CD8-positive, alpha-beta memory T cell (primary cell): ENCODE measurements around the gene PRKAG3. TPM values are rescaled to one million over a fixed set of nuclear protein-coding genes. Genes with fewer than 3 reads are reported as not detected.

Source experiments
- CTCF ChIA-PET: fragments of 350-600 bp; sonication (Branson Sonifier 250); formaldehyde crosslinking; loops from one replicate; lab custom pipeline; 2021; ENCODE audit warnings: antibody characterized with exemption; lab: Charles Lee
- POLR2A ChIA-PET: fragments of 350-600 bp; sonication (Branson Sonifier 250); formaldehyde crosslinking; loops from one replicate; lab custom pipeline; 2021; ENCODE audit warnings: antibody characterized with exemption; lab: Charles Lee
- DNase-seq, 5 donors: peaks; one replicate each; pipeline versions ENCODE4 v3.0.0 to v3.0.0-alpha.2; 2020 to 2022; ENCODE audit warnings: mixed read lengths in 1 of 5
- H3K27ac ChIP-seq: one replicate; pipeline ENCODE4 v1.7.0; 2013; ENCODE audit warnings: low read depth, mild to moderate bottlenecking, low read length, moderate library complexity
- H3K27me3 ChIP-seq: 2 replicates; pipeline ENCODE4 v1.7.0; 2013; ENCODE audit warnings: low read length, mild to moderate bottlenecking; ENCODE audit not compliant: insufficient read depth, poor library complexity, severe bottlenecking
- H3K36me3 ChIP-seq: 2 replicates; pipeline ENCODE4 v1.7.0; 2013; ENCODE audit warnings: mild to moderate bottlenecking, low read length, moderate library complexity; ENCODE audit not compliant: insufficient read depth
- H3K4me1 ChIP-seq: 2 replicates; pipeline ENCODE4 v1.7.0; 2013; ENCODE audit warnings: mild to moderate bottlenecking, low read length, moderate library complexity; ENCODE audit not compliant: insufficient read depth
- H3K4me3 ChIP-seq: 2 replicates; pipeline ENCODE4 v1.7.0; 2013; ENCODE audit warnings: mild to moderate bottlenecking, low read length
- H3K9me3 ChIP-seq: 2 replicates; pipeline ENCODE4 v1.7.0; 2013; ENCODE audit warnings: mild to moderate bottlenecking, low read length
- H3K27ac Mint-ChIP-seq, 8 donors: one replicate each; pipeline ENCODE4 v1.8.0; 2020 to 2021; ENCODE audit warnings: mixed read lengths in 8 of 8, mild to moderate bottlenecking in 6 of 8, inconsistent platforms in 3 of 8, moderate library complexity in 3 of 8
- H3K27me3 Mint-ChIP-seq, 2 donors: one replicate each; pipeline ENCODE4 v1.8.0; 2020 to 2021; ENCODE audit warnings: mixed read lengths in 2 of 2, mild to moderate bottlenecking in 1 of 2, moderate library complexity in 1 of 2
- H3K36me3 Mint-ChIP-seq, 3 donors: one replicate each; pipeline ENCODE4 v1.8.0; 2020 to 2021; ENCODE audit warnings: mixed read lengths in 3 of 3, inconsistent platforms in 1 of 3, mild to moderate bottlenecking in 1 of 3
- H3K4me1 Mint-ChIP-seq, 3 donors: one replicate each; pipeline ENCODE4 v1.8.0; 2020 to 2021; ENCODE audit warnings: mixed read lengths in 3 of 3, inconsistent platforms in 1 of 3, mild to moderate bottlenecking in 1 of 3
- H3K4me3 Mint-ChIP-seq, 7 donors: one replicate each; pipeline ENCODE4 v1.8.0; 2020 to 2021; ENCODE audit warnings: mixed read lengths in 7 of 7, mild to moderate bottlenecking in 6 of 7, moderate library complexity in 4 of 7, inconsistent platforms in 2 of 7
- H3K9me3 Mint-ChIP-seq, 5 donors: one replicate each; pipeline ENCODE4 v1.8.0; 2020 to 2022; ENCODE audit warnings: mixed read lengths in 5 of 5, mild to moderate bottlenecking in 3 of 5, moderate library complexity in 2 of 5, inconsistent platforms in 1 of 5
- polyA plus RNA-seq: library from polyadenylated mRNA; unstranded; fragments of 300-500 nt; fragmentation: Illumina TruSeq; gene quantifications from one replicate; pipeline ENCODE4 v1.2.3, GENCODE V29; 2021
- total RNA-seq, 2 experiments: library from RNA; stranded (reverse); gene quantifications; one replicate each; pipeline ENCODE4 v1.2.3, GENCODE V29; 2021

Gene PRKAG3
- total and polyA plus RNA-seq, 3 experiments from 2014 or later = not detected

DNA sequence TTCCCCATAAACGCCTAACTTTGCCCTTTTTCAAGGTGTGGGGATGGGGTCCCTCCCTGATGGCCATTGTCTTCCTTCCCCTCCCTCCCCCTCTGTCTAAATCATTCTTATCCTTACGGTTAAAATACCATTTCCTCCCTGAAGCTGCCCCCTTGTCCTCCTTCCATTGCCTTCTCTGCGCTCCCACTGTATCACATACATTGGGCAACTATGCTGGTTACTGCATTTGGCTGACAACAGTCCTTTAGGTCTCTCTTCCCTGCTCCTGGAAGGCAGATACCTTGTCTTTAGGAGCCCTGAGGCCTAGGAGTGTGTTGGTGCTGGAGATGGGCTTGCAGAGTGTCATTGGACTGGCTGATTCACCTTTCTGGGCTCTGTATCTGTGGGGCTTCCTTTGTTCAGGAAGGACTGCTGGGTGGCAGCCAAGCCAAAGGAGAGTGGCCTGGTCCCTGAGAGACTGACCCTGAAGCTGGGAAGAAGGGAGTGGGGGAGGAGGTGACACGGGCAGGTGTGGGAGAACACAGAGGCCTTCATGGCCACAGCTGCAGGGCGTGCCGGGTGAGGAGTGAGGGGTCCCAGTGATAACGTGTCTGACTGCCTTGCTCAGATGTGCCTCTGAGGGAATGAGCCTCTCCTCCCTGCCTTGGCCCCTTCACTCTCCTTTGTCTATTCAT lies 30.2 kb upstream of the PRKAG3 start:
- Mint-ChIP-seq H3K9me3 (no peaks in the 10 kb centered on the region), H3K27ac (no peak overlapping the region), H3K36me3 (peaks cover 0 to 3% (median 2%) of the 10 kb centered on the region in 3 donors), H3K27me3 (peaks cover 56 to 79% of the 10 kb centered on the region in 2 donors), H3K4me3 (peak overlapping the region in 2 of 7 donors; percentile 16 to 23), H3K4me1 (peaks cover 18 to 24% (median 19%) of the 10 kb centered on the region in 3 donors)
- Histone ChIP-seq H3K27me3 (peaks cover 36% of the 10 kb centered on the region), H3K4me3 (no peak overlapping the region), H3K36me3 (no peaks in the 10 kb centered on the region), H3K4me1 (peaks cover 18% of the 10 kb centered on the region), H3K9me3 (no peaks in the 10 kb centered on the region), H3K27ac (no peak overlapping the region)
- ChIA-PET CTCF (interaction anchor here (1.1 to 4.1 kb wide), 4 partner anchors 10 to 36 kb away, joined by 3 to 19 read pairs (median 4); no protein-coding TSS in a partner anchor), POLR2A (no interaction called here)
- no peak for DNase-seq

DNA sequence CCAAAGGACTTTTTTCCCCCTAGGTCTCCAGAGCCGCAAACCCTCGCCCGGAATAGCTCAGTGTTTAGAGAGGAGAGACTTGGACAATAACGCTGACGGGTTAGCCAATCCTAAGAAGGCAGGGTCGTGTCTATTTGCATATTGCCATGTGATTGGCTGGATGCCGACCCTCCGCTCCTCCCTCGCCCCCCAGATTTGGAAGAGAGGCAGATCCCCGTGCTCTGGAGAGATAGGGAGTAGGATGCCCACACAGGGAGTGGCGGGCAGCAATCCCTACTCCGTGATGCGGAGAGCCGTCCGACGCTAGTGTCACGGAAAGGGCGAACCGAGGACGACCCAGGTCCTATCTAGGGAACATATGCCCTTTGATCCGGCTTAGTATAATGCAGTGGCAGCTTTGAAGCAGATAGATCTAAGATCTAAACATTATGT lies 29.4 kb upstream of the PRKAG3 start:
- Histone ChIP-seq H3K4me3 (no peak overlapping the region), H3K9me3 (no peaks in the 10 kb centered on the region), H3K27ac (no peak overlapping the region), H3K27me3 (peaks cover 39% of the 10 kb centered on the region), H3K4me1 (peaks cover 18% of the 10 kb centered on the region), H3K36me3 (no peaks in the 10 kb centered on the region)
- H3K36me3 Mint-ChIP-seq = peaks cover 0 to 3% (median 2%) of the 10 kb centered on the region in 3 donors
- H3K4me1 Mint-ChIP-seq = peaks cover 18 to 32% (median 24%) of the 10 kb centered on the region in 3 donors
- ChIA-PET CTCF (interaction anchor here (1.2 to 1.7 kb wide), 3 partner anchors 13 to 37 kb away, joined by 3 to 9 read pairs (median 4); no protein-coding TSS in a partner anchor), POLR2A (no interaction called here)
- H3K9me3 Mint-ChIP-seq = no peaks in the 10 kb centered on the region
- no peak overlapping the region for H3K27ac Mint-ChIP-seq
- DNase-seq = peak in 1 of 5 donors; percentile 41
- peak overlapping the region; percentile 9 to 82 (median 47) for H3K4me3 Mint-ChIP-seq
- peaks cover 59 to 80% of the 10 kb centered on the region in 2 donors for H3K27me3 Mint-ChIP-seq

DNA sequence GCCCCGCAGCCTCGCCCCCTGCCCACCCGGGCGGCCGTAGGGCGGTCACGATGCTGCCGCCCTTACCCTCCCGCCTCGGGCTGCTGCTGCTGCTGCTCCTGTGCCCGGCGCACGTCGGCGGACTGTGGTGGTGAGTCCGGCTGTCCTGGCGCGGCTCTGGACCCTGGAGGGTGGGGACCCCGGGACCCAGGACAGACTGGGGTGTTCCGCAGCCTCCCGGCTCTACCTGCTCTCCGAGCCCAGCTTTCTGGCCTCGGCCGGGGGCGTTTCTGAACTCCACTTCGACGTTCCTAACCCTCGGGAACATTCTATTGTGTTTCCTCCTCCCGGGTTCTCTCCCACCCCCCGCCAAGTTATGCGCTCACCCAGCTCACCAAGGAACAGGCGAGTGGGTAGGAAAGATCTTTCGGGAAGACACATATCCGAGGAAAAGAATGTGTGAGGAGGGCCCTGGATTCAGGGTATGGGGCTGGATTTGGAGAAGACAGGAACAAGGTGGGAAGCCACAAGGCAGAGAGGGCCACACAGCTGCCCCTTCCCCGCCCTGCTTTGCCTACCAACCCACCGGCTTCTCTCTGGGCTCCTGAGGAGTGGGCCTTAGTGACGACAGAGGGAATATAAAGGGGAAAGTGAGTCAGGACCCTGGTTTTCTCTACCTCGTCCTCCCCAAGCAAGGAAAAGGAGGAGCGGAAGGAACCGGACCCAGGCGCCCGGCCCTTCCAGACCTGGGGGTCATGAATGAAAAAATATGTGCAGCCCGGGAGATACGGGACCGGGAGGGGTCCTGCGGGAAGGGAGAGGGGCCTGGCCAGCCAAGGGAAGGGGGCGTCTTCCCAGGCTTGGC lies 28.6 kb upstream of the PRKAG3 start:
- Mint-ChIP-seq H3K4me1 (peaks cover 18 to 32% (median 24%) of the 10 kb centered on the region in 3 donors), H3K27me3 (peaks cover 67 to 83% of the 10 kb centered on the region in 2 donors), H3K9me3 (no peaks in the 10 kb centered on the region), H3K36me3 (peaks cover 0 to 3% (median 2%) of the 10 kb centered on the region in 3 donors), H3K4me3 (peak overlapping the region in 6 of 7 donors; percentile 47 to 79 (median 62)), H3K27ac (peak overlapping the region in 1 of 8 donors; percentile 58)
- H3K9me3 ChIP-seq = no peaks in the 10 kb centered on the region
- H3K4me3 ChIP-seq = no peak overlapping the region
- POLR2A ChIA-PET = no interaction called here
- no peak for DNase-seq
- H3K27me3 ChIP-seq = peaks cover 39% of the 10 kb centered on the region
- no peaks in the 10 kb centered on the region for H3K36me3 ChIP-seq
- CTCF ChIA-PET = interaction anchor here (1.5 to 1.7 kb wide), 2 partner anchors 12 to 16 kb away, joined by 3 to 9 read pairs; no protein-coding TSS in a partner anchor
- H3K27ac ChIP-seq = no peak overlapping the region
- peaks cover 18% of the 10 kb centered on the region for H3K4me1 ChIP-seq

DNA sequence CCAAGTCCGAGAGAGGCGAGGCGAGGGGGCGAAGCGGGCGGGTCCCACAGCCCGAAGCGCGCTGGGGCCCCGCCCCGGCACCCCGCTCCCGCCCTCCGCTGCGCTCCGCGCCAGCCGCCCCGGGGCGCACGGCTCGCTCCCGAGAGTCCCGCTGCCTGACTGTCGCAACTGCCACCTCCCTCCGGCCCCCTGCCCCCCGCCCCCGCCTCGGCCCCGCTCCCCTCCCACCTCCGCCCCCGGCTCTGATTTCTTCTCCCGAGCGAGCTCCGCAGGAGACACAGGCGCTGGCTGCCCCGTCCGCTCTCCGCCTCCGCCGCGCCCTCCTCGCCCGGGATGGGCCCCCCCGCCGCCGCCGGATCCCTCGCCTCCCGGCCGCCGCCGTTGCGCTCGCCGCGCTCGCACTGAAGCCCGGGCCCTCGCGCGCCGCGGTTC lies 28.0 kb upstream of the PRKAG3 start, which contains the start of gene WNT6:
Gene WNT6 (plus strand): TSS at position 250 of the 432 bp plus-strand sequence. CDS start 233 bp downstream, outside the sequence.
- peaks cover 39% of the 10 kb centered on the region for H3K27me3 ChIP-seq
- H3K27ac ChIP-seq = no peak within 1 kb of the TSS
- Mint-ChIP-seq H3K4me3 (peak within 1 kb of the TSS in 6 of 7 donors; percentile 61 to 80 (median 74)), H3K4me1 (peaks cover 18 to 32% (median 24%) of the 10 kb centered on the region in 3 donors), H3K36me3 (peaks cover 0 to 3% (median 2%) of the 10 kb centered on the region in 3 donors), H3K9me3 (no peaks in the 10 kb centered on the region), H3K27ac (peak within 1 kb of the TSS in 2 of 8 donors; percentile 36 to 58), H3K27me3 (peaks cover 73 to 84% of the 10 kb centered on the region in 2 donors)
- no peaks in the 10 kb centered on the region for H3K36me3 ChIP-seq
- no peaks in the 10 kb centered on the region for H3K9me3 ChIP-seq
- POLR2A ChIA-PET = no interaction called here
- H3K4me3 ChIP-seq = no peak within 1 kb of the TSS
- DNase-seq = no peak
- peaks cover 18% of the 10 kb centered on the region for H3K4me1 ChIP-seq
- CTCF ChIA-PET = interaction anchor here (1.6 to 4.9 kb wide), 3 partner anchors 17 to 38 kb away, joined by 8 to 28 read pairs (median 9); no protein-coding TSS in a partner anchor

DNA sequence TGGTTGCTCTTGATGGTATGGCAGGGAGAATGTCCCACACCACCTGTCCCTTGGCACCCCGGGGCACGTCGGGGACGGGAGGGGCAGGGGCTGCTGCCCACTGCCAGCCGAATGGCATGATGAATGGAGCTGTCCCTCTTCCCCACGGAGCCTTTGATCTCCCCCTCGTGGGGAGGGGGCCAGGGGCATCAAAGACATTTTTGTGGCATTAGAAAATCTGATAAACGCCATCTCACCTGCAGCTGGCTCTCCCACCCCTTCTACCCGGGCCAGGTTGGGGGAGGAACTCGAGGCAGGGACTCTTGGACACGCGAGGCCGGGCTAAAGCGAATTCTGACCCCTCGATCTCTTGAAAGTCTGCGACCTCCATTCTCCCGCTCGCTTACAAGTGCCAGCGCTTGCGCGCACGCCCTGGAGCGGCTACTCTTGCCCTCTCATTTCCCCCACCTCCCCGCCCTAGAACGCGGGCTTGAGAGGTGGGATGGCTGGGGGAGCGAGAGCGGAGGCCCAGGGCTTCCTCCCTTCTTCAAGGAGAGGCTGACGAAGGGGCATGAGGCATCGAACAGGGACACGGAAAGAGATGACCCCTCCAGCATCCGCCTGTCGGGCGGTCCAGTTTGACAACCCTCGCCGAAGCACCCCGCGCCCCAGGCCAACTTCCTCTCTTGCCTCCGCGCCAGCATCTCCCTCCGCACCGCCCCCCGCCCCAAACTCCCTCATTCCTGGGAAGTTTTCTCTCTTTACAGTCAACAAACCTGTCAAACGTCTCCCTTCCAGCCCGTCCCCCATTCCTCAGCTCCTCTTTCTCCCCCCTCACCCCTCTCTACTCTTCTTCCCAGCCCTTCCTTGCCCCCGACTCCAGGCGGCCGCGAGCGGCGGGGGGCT lies 27.3 kb upstream of the PRKAG3 start:
- Mint-ChIP-seq H3K36me3 (peaks cover 0 to 2% (median 2%) of the 10 kb centered on the region in 3 donors), H3K27me3 (peaks cover 74 to 85% of the 10 kb centered on the region in 2 donors), H3K9me3 (no peaks in the 10 kb centered on the region), H3K4me3 (peak overlapping the region in 6 of 7 donors; percentile 55 to 80 (median 74)), H3K4me1 (peaks cover 18 to 32% (median 24%) of the 10 kb centered on the region in 3 donors), H3K27ac (peak overlapping the region in 1 of 8 donors; percentile 36)
- ChIA-PET CTCF (interaction anchor here (1.1 to 4.9 kb wide), 4 partner anchors 17 to 121 kb away, joined by 3 to 28 read pairs (median 6); partner anchors contain the start of gene WNT10A), POLR2A (no interaction called here)
- DNase-seq = no peak
- Histone ChIP-seq H3K4me3 (no peak overlapping the region), H3K36me3 (no peaks in the 10 kb centered on the region), H3K4me1 (peaks cover 18% of the 10 kb centered on the region), H3K27ac (no peak overlapping the region), H3K27me3 (peaks cover 38% of the 10 kb centered on the region), H3K9me3 (no peaks in the 10 kb centered on the region)

DNA sequence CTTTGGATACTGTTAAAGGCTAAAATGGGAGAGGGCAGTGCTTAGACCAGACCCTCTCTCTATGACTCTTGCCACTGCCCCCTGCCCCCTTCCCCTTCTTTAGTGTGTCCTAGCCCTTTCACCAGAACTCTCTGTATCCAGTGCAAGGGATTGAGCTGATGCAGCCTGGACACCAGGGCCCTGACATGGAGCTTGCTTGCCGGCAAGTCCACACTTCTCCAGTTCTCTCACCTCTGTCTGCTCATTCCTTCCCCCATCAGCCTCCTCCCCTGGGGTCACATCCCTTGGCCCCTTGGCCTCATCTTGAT lies 26.5 kb upstream of the PRKAG3 start:
- H3K4me3 Mint-ChIP-seq = peak overlapping the region in 1 of 7 donors; percentile 30
- H3K9me3 Mint-ChIP-seq = no peaks in the 10 kb centered on the region
- ChIA-PET CTCF (interaction anchor here (1.6 to 4.9 kb wide), 3 partner anchors 18 to 39 kb away, joined by 4 to 28 read pairs (median 8); partner anchors contain the start of gene WNT10A), POLR2A (interaction anchor here (0.6 kb wide), 1 partner anchor 132 kb away, joined by 4 read pairs; no protein-coding TSS in a partner anchor)
- no peaks in the 10 kb centered on the region for H3K36me3 ChIP-seq
- peaks cover 18 to 32% (median 24%) of the 10 kb centered on the region in 3 donors for H3K4me1 Mint-ChIP-seq
- no peak overlapping the region for H3K27ac Mint-ChIP-seq
- H3K4me3 ChIP-seq = no peak overlapping the region
- H3K36me3 Mint-ChIP-seq = peaks cover 0 to 2% (median 0%) of the 10 kb centered on the region in 3 donors
- no peak for DNase-seq
- H3K4me1 ChIP-seq = peaks cover 18% of the 10 kb centered on the region
- no peak overlapping the region for H3K27ac ChIP-seq
- peaks cover 76 to 85% of the 10 kb centered on the region in 2 donors for H3K27me3 Mint-ChIP-seq
- H3K9me3 ChIP-seq = no peaks in the 10 kb centered on the region
- H3K27me3 ChIP-seq = peaks cover 43% of the 10 kb centered on the region
